K562 (cell line): ENCODE measurements around the gene RMP24.

Experiments
- CXXC5 ChIP-seq: fragments of 250-450 bp; sonication (Bioruptor Pico); IDR thresholded peaks from 2 replicates; pipeline ENCODE4 v1.8.0; 2022; ENCODE audit warnings: inconsistent platforms, mild to moderate bottlenecking, moderate library complexity
- DNMT1 ChIP-seq: fragments of 450-650 bp; IDR thresholded peaks from 2 replicates; pipeline ENCODE4 v1.6.1; 2016; ENCODE audit warnings: antibody characterized with exemption, mild to moderate bottlenecking
- ETS2 ChIP-seq: IDR thresholded peaks from 2 replicates; pipeline ENCODE4 v1.6.1; 2016; ENCODE audit warnings: borderline replicate concordance, missing genetic modification characterization, mild to moderate bottlenecking, moderate library complexity, missing compliant biosample characterization; ENCODE audit not compliant: poor library complexity, severe bottlenecking
- GABPB2 ChIP-seq: fragments of 250-450 bp; sonication (Bioruptor Pico); conservative IDR thresholded peaks from 2 replicates; pipeline ENCODE4 v1.5.1; 2021; ENCODE audit warnings: mild to moderate bottlenecking
- GATAD2A ChIP-seq: fragments of 450-650 bp; IDR thresholded peaks from 2 replicates; pipeline ENCODE4 v1.6.1; 2017
- MAX ChIP-seq: sonication (generic); formaldehyde crosslinking; IDR thresholded peaks from 2 replicates; pipeline ENCODE4 v1.9.0; 2022; ENCODE audit warnings: mild to moderate bottlenecking, missing genetic modification reagents
- NCOA2 ChIP-seq, 2 experiments: fragments of 450-650 bp; IDR thresholded peaks; 2 replicates each; pipeline ENCODE4 v1.6.1; 2018; ENCODE audit warnings: mild to moderate bottlenecking in 2 of 2, moderate library complexity in 1 of 2; ENCODE audit not compliant: partially characterized antibody in 2 of 2
- RBM34 ChIP-seq: fragments of 200-400 bp; formaldehyde crosslinking; IDR thresholded peaks from 2 replicates; pipeline ENCODE4 v1.6.1; 2018; ENCODE audit warnings: low read length, borderline replicate concordance; ENCODE audit not compliant: insufficient read depth
- RFX7 ChIP-seq: fragments of 250-450 bp; sonication (Bioruptor Pico); IDR thresholded peaks from 2 replicates; pipeline ENCODE4 v1.5.1; 2021; ENCODE audit warnings: mild to moderate bottlenecking
- SETDB1 ChIP-seq: IDR thresholded peaks from one replicate; pipeline ENCODE4 v1.6.1; 2012; ENCODE audit warnings: low read length, control low read depth, inconsistent platforms
- SMARCC2 ChIP-seq: fragments of 450-650 bp; IDR thresholded peaks from 2 replicates; pipeline ENCODE4 v1.6.1; 2017; ENCODE audit warnings: antibody characterized with exemption, moderate library complexity, mild to moderate bottlenecking, low read depth
- SRSF3 ChIP-seq: fragments of 200-400 bp; formaldehyde crosslinking; IDR thresholded peaks from 2 replicates; pipeline ENCODE4 v1.6.1; 2016; ENCODE audit warnings: mild to moderate bottlenecking, low read length, moderate library complexity; ENCODE audit not compliant: insufficient read depth
- TCF3 ChIP-seq: sonication (generic); formaldehyde crosslinking; IDR thresholded peaks from 2 replicates; pipeline ENCODE4 v1.4.0; 2020; ENCODE audit warnings: mild to moderate bottlenecking, missing genetic modification reagents
- TOE1 ChIP-seq, 2 experiments: fragments of 450-650 bp in 1 of 2; sonication (generic) in 1 of 2; formaldehyde crosslinking in 1 of 2; IDR thresholded peaks; 2 replicates each; pipeline versions ENCODE4 v1.7.1 to v1.8.0; 2016 to 2022; ENCODE audit warnings: borderline replicate concordance in 2 of 2, mild to moderate bottlenecking in 2 of 2, antibody characterized with exemption in 1 of 2, inconsistent platforms in 1 of 2, low read depth in 1 of 2, missing genetic modification reagents in 1 of 2, moderate library complexity in 1 of 2
- USF2 ChIP-seq: sonication (generic); formaldehyde crosslinking; IDR thresholded peaks from 2 replicates; pipeline ENCODE4 v1.5.0; 2020; ENCODE audit warnings: missing genetic modification reagents
- ZFP36 ChIP-seq: fragments of 150-350 bp; IDR thresholded peaks from 2 replicates; pipeline ENCODE4 v1.6.1; 2018; ENCODE audit warnings: low read length, low read depth; ENCODE audit not compliant: partially characterized antibody
- ZNF124 ChIP-seq: sonication (generic); formaldehyde crosslinking; IDR thresholded peaks from 2 replicates; pipeline ENCODE4 v1.8.1; 2022; ENCODE audit warnings: missing genetic modification reagents
- ZNF165 ChIP-seq: fragments of 250-450 bp; sonication (Bioruptor Pico); IDR thresholded peaks from 2 replicates; pipeline ENCODE4 v1.4.0; 2020; ENCODE audit warnings: borderline replicate concordance
- ZNF584 ChIP-seq: fragments of 200-800 bp; sonication (Bioruptor generic); IDR thresholded peaks from 2 replicates; pipeline ENCODE4 v1.6.1; 2016; ENCODE audit warnings: low read depth, mild to moderate bottlenecking, missing genetic modification characterization, missing compliant biosample characterization
- ZNF699 ChIP-seq: fragments of 250-450 bp; sonication (Bioruptor Pico); IDR thresholded peaks from 2 replicates; pipeline ENCODE4 v1.8.0; 2021; ENCODE audit warnings: mild to moderate bottlenecking, moderate library complexity; ENCODE audit not compliant: insufficient replicate concordance
- ZNF77 ChIP-seq: fragments of 250-450 bp; sonication (Bioruptor Pico); IDR thresholded peaks from 2 replicates; pipeline ENCODE4 v1.5.0; 2020
- ZNF79 ChIP-seq: fragments of 250-450 bp; sonication (Bioruptor Pico); IDR thresholded peaks from 2 replicates; pipeline ENCODE4 v1.4.0; 2020; ENCODE audit warnings: low read depth, mild to moderate bottlenecking, moderate library complexity
- TF ChIP-seq, protein P1 (sequence below): sonication (generic); formaldehyde crosslinking; IDR thresholded peaks from 2 replicates; pipeline ENCODE4 v1.4.0; 2020; ENCODE audit warnings: mild to moderate bottlenecking, missing genetic modification reagents
- TF ChIP-seq, protein P2 (sequence below): IDR thresholded peaks from 2 replicates; pipeline ENCODE4 v1.6.1; 2012; ENCODE audit warnings: low read depth, low read length, improper control_type of control experiment, borderline replicate concordance

Gene RMP24

GRCh38 chr18:35972197-35973000, at the start of gene RMP24 (continued):
- peak; percentile 20; the same call in 1 of the 2 replicates for TF ChIP-seq RFX7 (CRISPR knock-in tag)
- TF ChIP-seq ETS2: no peak
- TF ChIP-seq USF2 (CRISPR knock-in tag): no peak
- no peak; the same call in 1 of the 2 replicates for TF ChIP-seq MAX (CRISPR knock-in tag)
- no peak for TF ChIP-seq ZNF124 (CRISPR knock-in tag)
- no peak for TF ChIP-seq ZNF165 (CRISPR knock-in tag)
- no peak for TF ChIP-seq GATAD2A
- no peak for TF ChIP-seq DNMT1
- TF ChIP-seq SRSF3: no peak
- 0 out of 2 replicates have a peak, but pooled peaks have one; percentile 10 for TF ChIP-seq GABPB2 (CRISPR knock-in tag)
- TF ChIP-seq ZNF77 (CRISPR knock-in tag): no peak
- no peak for TF ChIP-seq ZFP36
- no peak for TF ChIP-seq RBM34
- TF ChIP-seq SMARCC2: no peak
- TF ChIP-seq ZNF584: no peak
- peak; percentile 85 for TF ChIP-seq CXXC5 (CRISPR knock-in tag)
- TF ChIP-seq NCOA2 (IDR thresholded peaks at IDR 0.05; ENCODE audit: partially characterized antibody in 2 of 2): no peak
- TF ChIP-seq TCF3: 0 out of 2 replicates have a peak, but pooled peaks have one; percentile 33
- TF ChIP-seq ZNF699 (CRISPR knock-in tag): no peak
- TF ChIP-seq, protein P1, sequence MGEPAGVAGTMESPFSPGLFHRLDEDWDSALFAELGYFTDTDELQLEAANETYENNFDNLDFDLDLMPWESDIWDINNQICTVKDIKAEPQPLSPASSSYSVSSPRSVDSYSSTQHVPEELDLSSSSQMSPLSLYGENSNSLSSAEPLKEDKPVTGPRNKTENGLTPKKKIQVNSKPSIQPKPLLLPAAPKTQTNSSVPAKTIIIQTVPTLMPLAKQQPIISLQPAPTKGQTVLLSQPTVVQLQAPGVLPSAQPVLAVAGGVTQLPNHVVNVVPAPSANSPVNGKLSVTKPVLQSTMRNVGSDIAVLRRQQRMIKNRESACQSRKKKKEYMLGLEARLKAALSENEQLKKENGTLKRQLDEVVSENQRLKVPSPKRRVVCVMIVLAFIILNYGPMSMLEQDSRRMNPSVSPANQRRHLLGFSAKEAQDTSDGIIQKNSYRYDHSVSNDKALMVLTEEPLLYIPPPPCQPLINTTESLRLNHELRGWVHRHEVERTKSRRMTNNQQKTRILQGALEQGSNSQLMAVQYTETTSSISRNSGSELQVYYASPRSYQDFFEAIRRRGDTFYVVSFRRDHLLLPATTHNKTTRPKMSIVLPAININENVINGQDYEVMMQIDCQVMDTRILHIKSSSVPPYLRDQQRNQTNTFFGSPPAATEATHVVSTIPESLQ (CRISPR knock-in tag): peak; percentile 71; the same call in 1 of the 2 replicates
- TF ChIP-seq, protein P2, sequence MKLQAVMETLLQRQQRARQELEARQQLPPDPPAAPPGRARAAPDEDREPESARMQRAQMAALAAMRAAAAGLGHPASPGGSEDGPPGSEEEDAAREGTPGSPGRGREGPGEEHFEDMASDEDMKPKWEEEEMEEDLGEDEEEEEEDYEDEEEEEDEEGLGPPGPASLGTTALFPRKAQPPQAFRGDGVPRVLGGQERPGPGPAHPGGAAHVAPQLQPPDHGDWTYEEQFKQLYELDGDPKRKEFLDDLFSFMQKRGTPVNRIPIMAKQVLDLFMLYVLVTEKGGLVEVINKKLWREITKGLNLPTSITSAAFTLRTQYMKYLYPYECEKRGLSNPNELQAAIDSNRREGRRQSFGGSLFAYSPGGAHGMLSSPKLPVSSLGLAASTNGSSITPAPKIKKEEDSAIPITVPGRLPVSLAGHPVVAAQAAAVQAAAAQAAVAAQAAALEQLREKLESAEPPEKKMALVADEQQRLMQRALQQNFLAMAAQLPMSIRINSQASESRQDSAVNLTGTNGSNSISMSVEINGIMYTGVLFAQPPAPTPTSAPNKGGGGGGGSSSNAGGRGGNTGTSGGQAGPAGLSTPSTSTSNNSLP: no peak
- peak; percentile 77 for TF ChIP-seq TOE1 (IDR thresholded peaks at IDR 0.05; ENCODE audit: borderline replicate concordance)
- TF ChIP-seq TOE1 (CRISPR knock-in tag; IDR thresholded peaks at IDR 0.05; ENCODE audit: borderline replicate concordance, low read depth): no peak
- no peak for TF ChIP-seq ZNF79 (CRISPR knock-in tag)
- no peak for TF ChIP-seq SETDB1
